SK-N-SH (cell line): ENCODE data around the gene CAPN11. TPM values are rescaled to one million over a fixed set of nuclear protein-coding genes. Genes with fewer than 3 reads are reported as not detected.

Experiments
- CTCF ChIA-PET: fragments of 300-600, 350-600 bp; formaldehyde crosslinking; extraction: SDS; loops from one replicate; lab custom pipeline; 2021; lab: Yijun Ruan, JAX
- POLR2A ChIA-PET: fragments of 350-600 bp; sonication (Branson Sonifier 250); formaldehyde crosslinking; extraction: SDS; loops from one replicate; lab custom pipeline; 2020; ENCODE audit warnings: antibody characterized with exemption, inconsistent platforms; lab: Yijun Ruan, JAX
- DNase-seq: peaks from one replicate; pipeline ENCODE4 v3.0.0; 2012
- H2AFZ ChIP-seq: fragments of 200-600 bp; sonication (generic); 2 replicates; pipeline ENCODE4 v1.8.1; 2016; ENCODE audit warnings: antibody characterized with exemption, mild to moderate bottlenecking, low read depth
- H3F3A ChIP-seq: fragments of 200-600 bp; sonication (generic); replicated peaks from 2 replicates; pipeline ENCODE3; 2016; ENCODE audit warnings: antibody characterized with exemption, mild to moderate bottlenecking; ENCODE audit not compliant: insufficient read depth
- H3K27ac ChIP-seq, 2 experiments: fragments of 200-500 bp in 1 of 2; fragments of 200-600 bp in 1 of 2; sonication (Bioruptor generic) in 1 of 2; sonication (generic), shearing (Covaris generic) in 1 of 2; 2 replicates each; pipeline versions ENCODE4 v1.5.1 to v1.6.1; 2014 to 2016; ENCODE audit warnings: low read depth in 2 of 2, inconsistent platforms in 1 of 2, low read length in 1 of 2, mild to moderate bottlenecking in 1 of 2, mixed read lengths in 1 of 2
- H3K27me3 ChIP-seq: fragments of 200-600 bp; sonication (generic), shearing (Covaris generic); 2 replicates; pipeline ENCODE4 v1.6.1; 2016; ENCODE audit warnings: mixed run types; ENCODE audit not compliant: insufficient read depth
- H3K36me3 ChIP-seq, 2 experiments: fragments of 200-500 bp in 1 of 2; fragments of 200-600 bp in 1 of 2; sonication (Bioruptor generic) in 1 of 2; sonication (generic) in 1 of 2; replicated peaks in 1 of 2; 2 replicates each; pipeline versions ENCODE3 to v1.5.1; 2014 to 2016; ENCODE audit warnings: low read length in 1 of 2, mild to moderate bottlenecking in 1 of 2; ENCODE audit not compliant: insufficient read depth in 2 of 2, control insufficient read depth in 1 of 2
- H3K4me1 ChIP-seq, 2 experiments: fragments of 200-500 bp in 1 of 2; fragments of 200-600 bp in 1 of 2; sonication (Bioruptor generic) in 1 of 2; sonication (generic), shearing (Covaris generic) in 1 of 2; 2 replicates each; pipeline versions ENCODE4 v1.5.1 to v1.6.1; 2014 to 2016; ENCODE audit warnings: low read depth in 1 of 2, low read length in 1 of 2, mixed run types in 1 of 2; ENCODE audit not compliant: insufficient read depth in 2 of 2, control insufficient read depth in 1 of 2
- H3K4me2 ChIP-seq: fragments of 200-600 bp; sonication (generic), shearing (Covaris generic); 2 replicates; pipeline ENCODE4 v1.6.1; 2017; ENCODE audit warnings: mixed run types
- H3K4me3 ChIP-seq, 2 experiments: fragments of 200-500 bp in 1 of 2; fragments of 200-600 bp in 1 of 2; sonication (Bioruptor generic) in 1 of 2; sonication (generic), shearing (Covaris generic) in 1 of 2; 2 replicates each; pipeline versions ENCODE4 v1.5.1 to v1.8.1; 2014 to 2016; ENCODE audit warnings: low read depth in 2 of 2, inconsistent platforms in 1 of 2, low read length in 1 of 2, mild to moderate bottlenecking in 1 of 2, mixed read lengths in 1 of 2, moderate library complexity in 1 of 2
- H3K79me2 ChIP-seq: fragments of 200-600 bp; sonication (generic); 2 replicates; pipeline ENCODE4 v1.8.1; 2017; ENCODE audit warnings: mild to moderate bottlenecking; ENCODE audit not compliant: insufficient read depth
- H3K9ac ChIP-seq: fragments of 200-600 bp; sonication (generic); 2 replicates; pipeline ENCODE4 v1.6.1; 2017; ENCODE audit warnings: mixed run types
- H3K9me2 ChIP-seq: fragments of 200-600 bp; sonication (generic); 2 replicates; pipeline ENCODE4 v1.6.1; 2017; ENCODE audit warnings: mixed run types
- H3K9me3 ChIP-seq: fragments of 200-600 bp; sonication (generic); 2 replicates; pipeline ENCODE4 v1.6.1; 2017; ENCODE audit warnings: mixed run types, mild to moderate bottlenecking, moderate library complexity
- H4K20me1 ChIP-seq: fragments of 200-600 bp; sonication (generic); 2 replicates; pipeline ENCODE4 v1.6.1; 2017; ENCODE audit warnings: mild to moderate bottlenecking, mixed run types; ENCODE audit not compliant: insufficient read depth
- ELF1 ChIP-seq: IDR thresholded peaks from 2 replicates; pipeline ENCODE4 v1.4.0; 2012
- EP300 ChIP-seq, 2 experiments: IDR thresholded peaks; 2 replicates each; pipeline versions ENCODE4 v1.4.0 to v1.6.1; 2012; ENCODE audit warnings: borderline replicate concordance in 1 of 2, low read depth in 1 of 2, low read length in 1 of 2
- FOXJ3 ChIP-seq: sonication (generic); formaldehyde crosslinking; IDR thresholded peaks from 2 replicates; pipeline ENCODE4 v1.5.1; 2020; ENCODE audit warnings: mild to moderate bottlenecking, missing genetic modification reagents
- GABPA ChIP-seq: IDR thresholded peaks from 2 replicates; pipeline ENCODE4 v1.4.0; 2012; ENCODE audit warnings: low read depth, mild to moderate bottlenecking
- MEF2A ChIP-seq: IDR thresholded peaks from 2 replicates; pipeline ENCODE4 v1.4.0; 2012; ENCODE audit warnings: low read depth, borderline replicate concordance
- POLR2AphosphoS5 ChIP-seq: IDR thresholded peaks from 2 replicates; pipeline ENCODE4 v1.6.1; 2012; ENCODE audit warnings: low read depth, low read length
- RXRA ChIP-seq: IDR thresholded peaks from 2 replicates; pipeline ENCODE4 v1.4.0; 2012; ENCODE audit warnings: low read depth, mild to moderate bottlenecking, borderline replicate concordance
- TEAD4 ChIP-seq: IDR thresholded peaks from 2 replicates; pipeline ENCODE4 v1.4.0; 2012; ENCODE audit warnings: mild to moderate bottlenecking, borderline replicate concordance; ENCODE audit not compliant: insufficient read depth
- WGBS: methylation state at CpG from one replicate; pipeline ENCODE4 v1.1.6; 2017; ENCODE audit warnings: low lambda C conversion rate; 5-methylcytosine and 5-hydroxymethylcytosine counted together
- polyA plus RNA-seq, 3 experiments: library from polyadenylated mRNA; depleted of rRNA; stranded (reverse); fragments of >200 nt; gene quantifications; 2 replicates each; pipeline ENCODE4 v1.2.3, GENCODE V29; 2012
- TF ChIP-seq, protein P1 (sequence below): IDR thresholded peaks from 2 replicates; pipeline ENCODE4 v1.4.0; 2012; ENCODE audit warnings: low read depth, borderline replicate concordance
- TF ChIP-seq, protein P2 (sequence below): fragments of 200-600 bp; sonication (generic); IDR thresholded peaks from 2 replicates; pipeline ENCODE4 v1.6.1; 2017; ENCODE audit warnings: antibody characterized with exemption, mild to moderate bottlenecking, moderate library complexity
- TF ChIP-seq, protein P3 (sequence below): IDR thresholded peaks from 2 replicates; pipeline ENCODE4 v1.4.0; 2012; ENCODE audit warnings: low read depth, borderline replicate concordance
- TF ChIP-seq, protein P4 (sequence below): IDR thresholded peaks from 2 replicates; pipeline ENCODE4 v1.6.1; 2012; ENCODE audit warnings: mild to moderate bottlenecking, low read depth, low read length, moderate library complexity
- TF ChIP-seq, protein P5 (sequence below): fragments of 150-350 bp; IDR thresholded peaks from 2 replicates; pipeline ENCODE4 v1.6.1; 2017; ENCODE audit warnings: antibody characterized with exemption, low read length, low read depth, borderline replicate concordance

CAPN11 gene
- polyA plus RNA-seq, 1 of the 3 experiments (the other 2 are of a cell fraction) = not detected

DNA sequence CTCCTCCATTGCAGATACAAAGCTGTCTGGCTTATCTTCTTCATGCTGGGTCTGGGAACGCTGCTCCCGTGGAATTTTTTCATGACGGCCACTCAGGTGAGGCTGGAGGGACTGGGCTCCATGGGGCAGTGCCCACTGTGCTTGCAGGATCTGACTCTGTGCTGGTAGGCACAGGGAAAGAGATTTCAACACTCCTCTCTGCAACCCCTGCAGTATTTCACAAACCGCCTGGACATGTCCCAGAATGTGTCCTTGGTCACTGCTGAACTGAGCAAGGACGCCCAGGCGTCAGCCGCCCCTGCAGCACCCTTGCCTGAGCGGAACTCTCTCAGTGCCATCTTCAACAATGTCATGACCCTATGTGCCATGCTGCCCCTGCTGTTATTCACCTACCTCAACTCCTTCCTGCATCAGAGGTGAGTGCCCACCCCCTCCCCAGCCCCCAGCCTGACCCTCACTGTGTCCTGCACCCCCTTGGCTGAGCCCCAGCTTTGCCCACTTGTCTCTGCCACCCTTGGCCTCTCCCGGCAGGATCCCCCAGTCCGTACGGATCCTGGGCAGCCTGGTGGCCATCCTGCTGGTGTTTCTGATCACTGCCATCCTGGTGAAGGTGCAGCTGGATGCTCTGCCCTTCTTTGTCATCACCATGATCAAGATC, 70.9 kb downstream of the CAPN11 start:
- H3K27me3 ChIP-seq = no peaks in the 10 kb centered on the region
- peak overlapping the region in 1 of 2 experiments; percentile 17; a peak in 1 of 4 replicates for H3K27ac ChIP-seq
- 98% methylated on average over 7 of the region's 11 CpGs for WGBS
- H3K9me3 ChIP-seq = no peaks in the 10 kb centered on the region
- CTCF ChIA-PET = interaction anchor here (0.6 to 1.7 kb wide), 5 partner anchors 8 to 133 kb away, joined by 3 to 8 read pairs (median 3); no protein-coding TSS in a partner anchor
- H3K9ac ChIP-seq = no peak overlapping the region
- peaks cover 11 to 85% of the 10 kb centered on the region in 2 experiments for H3K4me1 ChIP-seq
- peaks cover 5% of the 10 kb centered on the region; the same call in 1 of the 2 replicates for H4K20me1 ChIP-seq
- no peaks in the 10 kb centered on the region for H3K9me2 ChIP-seq
- no peak overlapping the region for H2AFZ ChIP-seq
- H3K4me2 ChIP-seq = no peak overlapping the region
- POLR2A ChIA-PET = no interaction called here
- no peak for DNase-seq
- no peak overlapping the region for H3K4me3 ChIP-seq
- H3K36me3 ChIP-seq = peaks cover 0 to 6% of the 10 kb centered on the region in 2 experiments
- TF ChIP-seq RXRA = no peak
- TF ChIP-seq, protein P1, sequence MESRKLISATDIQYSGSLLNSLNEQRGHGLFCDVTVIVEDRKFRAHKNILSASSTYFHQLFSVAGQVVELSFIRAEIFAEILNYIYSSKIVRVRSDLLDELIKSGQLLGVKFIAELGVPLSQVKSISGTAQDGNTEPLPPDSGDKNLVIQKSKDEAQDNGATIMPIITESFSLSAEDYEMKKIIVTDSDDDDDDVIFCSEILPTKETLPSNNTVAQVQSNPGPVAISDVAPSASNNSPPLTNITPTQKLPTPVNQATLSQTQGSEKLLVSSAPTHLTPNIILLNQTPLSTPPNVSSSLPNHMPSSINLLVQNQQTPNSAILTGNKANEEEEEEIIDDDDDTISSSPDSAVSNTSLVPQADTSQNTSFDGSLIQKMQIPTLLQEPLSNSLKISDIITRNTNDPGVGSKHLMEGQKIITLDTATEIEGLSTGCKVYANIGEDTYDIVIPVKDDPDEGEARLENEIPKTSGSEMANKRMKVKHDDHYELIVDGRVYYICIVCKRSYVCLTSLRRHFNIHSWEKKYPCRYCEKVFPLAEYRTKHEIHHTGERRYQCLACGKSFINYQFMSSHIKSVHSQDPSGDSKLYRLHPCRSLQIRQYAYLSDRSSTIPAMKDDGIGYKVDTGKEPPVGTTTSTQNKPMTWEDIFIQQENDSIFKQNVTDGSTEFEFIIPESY = no peak
- TF ChIP-seq POLR2AphosphoS5 = no peak
- no peak for TF ChIP-seq GABPA
- TF ChIP-seq EP300 (IDR thresholded peaks at IDR 0.05; ENCODE audit: borderline replicate concordance in 1 of 2, low read depth in 1 of 2, low read length in 1 of 2) = no peak
- TF ChIP-seq, protein P2, sequence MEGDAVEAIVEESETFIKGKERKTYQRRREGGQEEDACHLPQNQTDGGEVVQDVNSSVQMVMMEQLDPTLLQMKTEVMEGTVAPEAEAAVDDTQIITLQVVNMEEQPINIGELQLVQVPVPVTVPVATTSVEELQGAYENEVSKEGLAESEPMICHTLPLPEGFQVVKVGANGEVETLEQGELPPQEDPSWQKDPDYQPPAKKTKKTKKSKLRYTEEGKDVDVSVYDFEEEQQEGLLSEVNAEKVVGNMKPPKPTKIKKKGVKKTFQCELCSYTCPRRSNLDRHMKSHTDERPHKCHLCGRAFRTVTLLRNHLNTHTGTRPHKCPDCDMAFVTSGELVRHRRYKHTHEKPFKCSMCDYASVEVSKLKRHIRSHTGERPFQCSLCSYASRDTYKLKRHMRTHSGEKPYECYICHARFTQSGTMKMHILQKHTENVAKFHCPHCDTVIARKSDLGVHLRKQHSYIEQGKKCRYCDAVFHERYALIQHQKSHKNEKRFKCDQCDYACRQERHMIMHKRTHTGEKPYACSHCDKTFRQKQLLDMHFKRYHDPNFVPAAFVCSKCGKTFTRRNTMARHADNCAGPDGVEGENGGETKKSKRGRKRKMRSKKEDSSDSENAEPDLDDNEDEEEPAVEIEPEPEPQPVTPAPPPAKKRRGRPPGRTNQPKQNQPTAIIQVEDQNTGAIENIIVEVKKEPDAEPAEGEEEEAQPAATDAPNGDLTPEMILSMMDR = no peak
- TF ChIP-seq, protein P3, sequence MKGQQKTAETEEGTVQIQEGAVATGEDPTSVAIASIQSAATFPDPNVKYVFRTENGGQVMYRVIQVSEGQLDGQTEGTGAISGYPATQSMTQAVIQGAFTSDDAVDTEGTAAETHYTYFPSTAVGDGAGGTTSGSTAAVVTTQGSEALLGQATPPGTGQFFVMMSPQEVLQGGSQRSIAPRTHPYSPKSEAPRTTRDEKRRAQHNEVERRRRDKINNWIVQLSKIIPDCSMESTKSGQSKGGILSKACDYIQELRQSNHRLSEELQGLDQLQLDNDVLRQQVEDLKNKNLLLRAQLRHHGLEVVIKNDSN = no peak
- TF ChIP-seq MEF2A = no peak
- no peak for TF ChIP-seq ELF1
- TF ChIP-seq, protein P4, sequence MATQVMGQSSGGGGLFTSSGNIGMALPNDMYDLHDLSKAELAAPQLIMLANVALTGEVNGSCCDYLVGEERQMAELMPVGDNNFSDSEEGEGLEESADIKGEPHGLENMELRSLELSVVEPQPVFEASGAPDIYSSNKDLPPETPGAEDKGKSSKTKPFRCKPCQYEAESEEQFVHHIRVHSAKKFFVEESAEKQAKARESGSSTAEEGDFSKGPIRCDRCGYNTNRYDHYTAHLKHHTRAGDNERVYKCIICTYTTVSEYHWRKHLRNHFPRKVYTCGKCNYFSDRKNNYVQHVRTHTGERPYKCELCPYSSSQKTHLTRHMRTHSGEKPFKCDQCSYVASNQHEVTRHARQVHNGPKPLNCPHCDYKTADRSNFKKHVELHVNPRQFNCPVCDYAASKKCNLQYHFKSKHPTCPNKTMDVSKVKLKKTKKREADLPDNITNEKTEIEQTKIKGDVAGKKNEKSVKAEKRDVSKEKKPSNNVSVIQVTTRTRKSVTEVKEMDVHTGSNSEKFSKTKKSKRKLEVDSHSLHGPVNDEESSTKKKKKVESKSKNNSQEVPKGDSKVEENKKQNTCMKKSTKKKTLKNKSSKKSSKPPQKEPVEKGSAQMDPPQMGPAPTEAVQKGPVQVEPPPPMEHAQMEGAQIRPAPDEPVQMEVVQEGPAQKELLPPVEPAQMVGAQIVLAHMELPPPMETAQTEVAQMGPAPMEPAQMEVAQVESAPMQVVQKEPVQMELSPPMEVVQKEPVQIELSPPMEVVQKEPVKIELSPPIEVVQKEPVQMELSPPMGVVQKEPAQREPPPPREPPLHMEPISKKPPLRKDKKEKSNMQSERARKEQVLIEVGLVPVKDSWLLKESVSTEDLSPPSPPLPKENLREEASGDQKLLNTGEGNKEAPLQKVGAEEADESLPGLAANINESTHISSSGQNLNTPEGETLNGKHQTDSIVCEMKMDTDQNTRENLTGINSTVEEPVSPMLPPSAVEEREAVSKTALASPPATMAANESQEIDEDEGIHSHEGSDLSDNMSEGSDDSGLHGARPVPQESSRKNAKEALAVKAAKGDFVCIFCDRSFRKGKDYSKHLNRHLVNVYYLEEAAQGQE = no peak
- TF ChIP-seq FOXJ3 (CRISPR knock-in tag) = no peak
- TF ChIP-seq TEAD4 = no peak
- TF ChIP-seq, protein P5, sequence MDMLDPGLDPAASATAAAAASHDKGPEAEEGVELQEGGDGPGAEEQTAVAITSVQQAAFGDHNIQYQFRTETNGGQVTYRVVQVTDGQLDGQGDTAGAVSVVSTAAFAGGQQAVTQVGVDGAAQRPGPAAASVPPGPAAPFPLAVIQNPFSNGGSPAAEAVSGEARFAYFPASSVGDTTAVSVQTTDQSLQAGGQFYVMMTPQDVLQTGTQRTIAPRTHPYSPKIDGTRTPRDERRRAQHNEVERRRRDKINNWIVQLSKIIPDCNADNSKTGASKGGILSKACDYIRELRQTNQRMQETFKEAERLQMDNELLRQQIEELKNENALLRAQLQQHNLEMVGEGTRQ = no peak
- TF ChIP-seq, all 33 proteins: peak for 0
- Histone ChIP-seq H3F3A (peaks cover 3% of the 10 kb centered on the region), H3K79me2 (peaks cover 5% of the 10 kb centered on the region; the same call in 1 of the 2 replicates)
